HG03442 (cell line): ENCODE data around the gene STARD8.

ENCODE experiments used
- ATAC-seq: cut with Tn5 transposase; IDR thresholded peaks from one replicate; pipeline ENCODE4 v1.9.1; 2021; ENCODE audit warnings: mild to moderate bottlenecking, moderate library complexity; ENCODE audit not compliant: unreplicated experiment

Gene STARD8

GRCh38 chrX:68749426-68749825 lies 102.0 kb downstream of the STARD8 start:
- no peak for ATAC-seq

- no peak for ATAC-seq
Observed at GRCh38 chrX:68750316-68750715, 102.8 kb downstream of the STARD8 start.

- no peak for ATAC-seq
Observed at GRCh38 chrX:68751372-68751771, 103.9 kb downstream of the STARD8 start.

- ATAC-seq: no peak
Observed at GRCh38 chrX:68753218-68753617, 105.8 kb downstream of the STARD8 start.

GRCh38 chrX:68754406-68754805 lies 106.9 kb downstream of the STARD8 start:
- no peak for ATAC-seq

- no peak for ATAC-seq
Observed at GRCh38 chrX:68755616-68756125, 108.2 kb downstream of the STARD8 start.

GRCh38 chrX:68757331-68757730 lies 109.9 kb downstream of the STARD8 start:
- no peak for ATAC-seq

GRCh38 chrX:68757731-68758130 lies 110.3 kb downstream of the STARD8 start:
- no peak for ATAC-seq

- ATAC-seq: no peak
Observed at GRCh38 chrX:68758671-68759070, 111.2 kb downstream of the STARD8 start.

GRCh38 chrX:68761086-68761485 lies 113.6 kb downstream of the STARD8 start:
- no peak for ATAC-seq

- ATAC-seq: no peak
Observed at GRCh38 chrX:68762766-68763165, 115.3 kb downstream of the STARD8 start.

GRCh38 chrX:68763481-68763880 lies 116.0 kb downstream of the STARD8 start:
- ATAC-seq: no peak
